HEK293 (cell line): ENCODE data around the gene GALNT9.

ENCODE experiments used
- CTCF ChIA-PET: fragments of 350-600 bp; formaldehyde crosslinking; extraction: SDS; loops from one replicate; lab custom pipeline; 2021; ENCODE audit warnings: antibody characterized with exemption; lab: Yijun Ruan, JAX
- POLR2A ChIA-PET: fragments of 300-600 bp; formaldehyde crosslinking; extraction: SDS; loops from one replicate; lab custom pipeline; 2020; ENCODE audit warnings: antibody characterized with exemption, inconsistent platforms; lab: Yijun Ruan, JAX
- H3K27ac ChIP-seq: fragments of 200-500 bp; sonication (Bioruptor generic); 2 replicates; pipeline ENCODE4 v1.5.1; 2014; ENCODE audit warnings: low read depth, low read length, control low read depth, inconsistent platforms; ENCODE audit errors: extremely low read depth
- H3K36me3 ChIP-seq, 2 experiments: fragments of 200-500 bp in 1 of 2; sonication (Bioruptor generic) in 1 of 2; 1 replicate in 1 of 2; 2 replicates in 1 of 2; pipeline ENCODE4 v1.5.1; 2014 to 2017; ENCODE audit warnings: inconsistent platforms in 2 of 2, low read length in 2 of 2; ENCODE audit not compliant: control insufficient read depth in 2 of 2, insufficient read depth in 1 of 2
- H3K4me1 ChIP-seq: fragments of 200-500 bp; sonication (Bioruptor generic); 2 replicates; pipeline ENCODE4 v1.5.1; 2014; ENCODE audit warnings: mild to moderate bottlenecking, low read length, inconsistent platforms; ENCODE audit not compliant: control insufficient read depth, insufficient read depth
- H3K4me3 ChIP-seq: 2 replicates; pipeline ENCODE4 v1.5.1; 2011; ENCODE audit warnings: low read depth, mild to moderate bottlenecking, control low read depth, low read length, moderate library complexity
- H3K9me3 ChIP-seq: fragments of 200-500 bp; sonication (Bioruptor generic); 2 replicates; pipeline ENCODE4 v1.5.1; 2014; ENCODE audit warnings: low read depth, low read length, inconsistent platforms; ENCODE audit not compliant: control insufficient read depth, insufficient read depth
- GLIS2 ChIP-seq: fragments of 450-650 bp; formaldehyde crosslinking; IDR thresholded peaks from 2 replicates; pipeline ENCODE4 v1.5.1; 2016; ENCODE audit warnings: missing biosample characterization, missing genetic modification characterization
- HIC1 ChIP-seq: fragments of 450-650 bp; formaldehyde crosslinking; IDR thresholded peaks from 2 replicates; pipeline ENCODE4 v1.5.1; 2016; ENCODE audit warnings: missing biosample characterization, missing genetic modification characterization
- INSM2 ChIP-seq: fragments of 450-650 bp; formaldehyde crosslinking; IDR thresholded peaks from 2 replicates; pipeline ENCODE4 v1.5.1; 2016; ENCODE audit warnings: missing biosample characterization, missing genetic modification characterization
- KLF7 ChIP-seq: fragments of 450-650 bp; formaldehyde crosslinking; IDR thresholded peaks from 2 replicates; pipeline ENCODE4 v1.5.1; 2016; ENCODE audit warnings: missing biosample characterization, missing genetic modification characterization, borderline replicate concordance
- KLF9 ChIP-seq: fragments of 450-650 bp; formaldehyde crosslinking; IDR thresholded peaks from 2 replicates; pipeline ENCODE4 v1.5.1; 2016; ENCODE audit warnings: missing biosample characterization, missing genetic modification characterization, low read depth
- PRDM1 ChIP-seq: fragments of 450-650 bp; formaldehyde crosslinking; IDR thresholded peaks from 2 replicates; pipeline ENCODE4; 2016; ENCODE audit warnings: missing biosample characterization, missing genetic modification characterization
- ZBTB26 ChIP-seq: fragments of 450-650 bp; formaldehyde crosslinking; optimal IDR thresholded peaks from 2 replicates; pipeline ENCODE3; 2016; ENCODE audit warnings: missing biosample characterization, mild to moderate bottlenecking, missing genetic modification characterization
- ZEB2 ChIP-seq: fragments of 450-650 bp; formaldehyde crosslinking; IDR thresholded peaks from 2 replicates; pipeline ENCODE4 v1.5.1; 2016; ENCODE audit warnings: missing biosample characterization, missing genetic modification characterization
- ZFP41 ChIP-seq: fragments of 450-650 bp; formaldehyde crosslinking; IDR thresholded peaks from 2 replicates; pipeline ENCODE4 v1.5.1; 2016; ENCODE audit warnings: missing biosample characterization, missing genetic modification characterization, borderline replicate concordance
- ZIC2 ChIP-seq: fragments of 450-650 bp; formaldehyde crosslinking; IDR thresholded peaks from 2 replicates; pipeline ENCODE4 v1.5.1; 2016; ENCODE audit warnings: missing biosample characterization, missing genetic modification characterization
- ZNF10 ChIP-seq: fragments of 450-650 bp; formaldehyde crosslinking; IDR thresholded peaks from 2 replicates; pipeline ENCODE4 v1.5.1; 2017; ENCODE audit warnings: missing biosample characterization, missing genetic modification characterization
- ZNF18 ChIP-seq: fragments of 450-650 bp; formaldehyde crosslinking; IDR thresholded peaks from 2 replicates; pipeline ENCODE4 v1.5.1; 2016; ENCODE audit warnings: missing biosample characterization, missing genetic modification characterization
- ZNF184 ChIP-seq: fragments of 450-650 bp; IDR thresholded peaks from 2 replicates; pipeline ENCODE4 v1.5.1; 2018; ENCODE audit warnings: missing biosample characterization, mild to moderate bottlenecking, missing genetic modification characterization
- ZNF202 ChIP-seq: fragments of 450-650 bp; formaldehyde crosslinking; IDR thresholded peaks from 2 replicates; pipeline ENCODE4 v1.5.1; 2016; ENCODE audit warnings: missing biosample characterization, missing genetic modification characterization, borderline replicate concordance
- ZNF211 ChIP-seq: fragments of 450-650 bp; formaldehyde crosslinking; IDR thresholded peaks from 2 replicates; pipeline ENCODE4 v1.5.1; 2016; ENCODE audit warnings: low read depth, missing biosample characterization, missing genetic modification characterization
- ZNF335 ChIP-seq: fragments of 450-650 bp; formaldehyde crosslinking; conservative IDR thresholded peaks from 2 replicates; pipeline ENCODE4 v1.5.1; 2016; ENCODE audit warnings: missing biosample characterization, missing genetic modification characterization
- ZNF426 ChIP-seq: fragments of 450-650 bp; formaldehyde crosslinking; IDR thresholded peaks from 2 replicates; pipeline ENCODE4 v1.5.1; 2017; ENCODE audit warnings: missing biosample characterization, missing genetic modification characterization, mild to moderate bottlenecking, inconsistent platforms, moderate library complexity
- ZNF529 ChIP-seq: fragments of 450-650 bp; formaldehyde crosslinking; IDR thresholded peaks from 2 replicates; pipeline ENCODE4 v1.5.1; 2017; ENCODE audit warnings: missing genetic modification characterization, missing biosample characterization; ENCODE audit not compliant: insufficient replicate concordance
- ZNF549 ChIP-seq: fragments of 450-650 bp; IDR thresholded peaks from 2 replicates; pipeline ENCODE4 v1.5.1; 2018; ENCODE audit warnings: missing biosample characterization, missing genetic modification characterization, mild to moderate bottlenecking, inconsistent platforms, moderate library complexity
- ZNF623 ChIP-seq: fragments of 450-650 bp; formaldehyde crosslinking; IDR thresholded peaks from 2 replicates; pipeline ENCODE4 v1.5.1; 2016; ENCODE audit warnings: missing biosample characterization, missing genetic modification characterization
- ZNF76 ChIP-seq: fragments of 450-650 bp; formaldehyde crosslinking; IDR thresholded peaks from 2 replicates; pipeline ENCODE4; 2016; ENCODE audit warnings: low read depth, missing biosample characterization, missing genetic modification characterization, borderline replicate concordance
- ZSCAN5A ChIP-seq: fragments of 450-650 bp; formaldehyde crosslinking; IDR thresholded peaks from 2 replicates; pipeline ENCODE4 v1.5.1; 2016; ENCODE audit warnings: missing biosample characterization, missing genetic modification characterization
- ZXDB ChIP-seq: fragments of 450-650 bp; formaldehyde crosslinking; IDR thresholded peaks from 2 replicates; pipeline ENCODE4 v1.5.1; 2016; ENCODE audit warnings: missing biosample characterization, missing genetic modification characterization

GALNT9 gene

GRCh38 chr12:132190012-132190755, 139.2 kb downstream of the GALNT9 start:
- CTCF ChIA-PET: interaction anchor here (1.2 kb wide), 1 partner anchor 11 kb away, joined by 4 read pairs; no protein-coding TSS in a partner anchor
- H3K9me3 ChIP-seq: no peaks in the 10 kb centered on the region
- POLR2A ChIA-PET: no interaction called here
- H3K36me3 ChIP-seq: no peaks in the 10 kb centered on the region
- H3K27ac ChIP-seq: peak overlapping the region; percentile 53; the same call in 1 of the 2 replicates
- TF ChIP-seq ZBTB26 (tag by site-specific recombination): peak; percentile 85
- TF ChIP-seq ZNF623 (tag by site-specific recombination): no peak
- peak; percentile 68 for TF ChIP-seq ZXDB (tag by site-specific recombination)
- TF ChIP-seq ZNF529 (tag by site-specific recombination): no peak
- peaks cover 10% of the 10 kb centered on the region for H3K4me1 ChIP-seq
- H3K4me3 ChIP-seq: peak overlapping the region; percentile 33

- ChIA-PET POLR2A (interaction anchor here (0.6 kb wide), 1 partner anchor 35 kb away, joined by 4 read pairs; no protein-coding TSS in a partner anchor), CTCF (interaction anchor here (0.6 to 1.2 kb wide), 3 partner anchors 10 to 324 kb away, joined by 3 to 4 read pairs (median 3); no protein-coding TSS in a partner anchor)
- Histone ChIP-seq H3K9me3 (no peaks in the 10 kb centered on the region), H3K4me1 (peaks cover 10% of the 10 kb centered on the region), H3K36me3 (no peaks in the 10 kb centered on the region), H3K27ac (peak overlapping the region; percentile 53; the same call in 1 of the 2 replicates), H3K4me3 (peak overlapping the region; percentile 33)
- TF ChIP-seq ZIC2 (peak; percentile 66), KLF9 (tag by site-specific recombination) (peak; percentile 92), ZEB2 (peak; percentile 57; the same call in 1 of the 2 replicates), ZNF549 (no peak), HIC1 (no peak), ZFP41 (tag by site-specific recombination) (no peak), ZNF426 (tag by site-specific recombination) (no peak), ZSCAN5A (tag by site-specific recombination) (no peak), ZNF211 (tag by site-specific recombination) (no peak), GLIS2 (tag by site-specific recombination) (peak; percentile 95), INSM2 (tag by site-specific recombination) (no peak), ZNF18 (tag by site-specific recombination) (no peak), ZNF184 (tag by site-specific recombination) (no peak), ZNF76 (tag by site-specific recombination) (0 out of 2 replicates have a peak, but pooled peaks have one; percentile 15), ZNF335 (tag by site-specific recombination) (peak; percentile 94), KLF7 (tag by site-specific recombination) (peak; percentile 36), ZNF202 (tag by site-specific recombination) (no peak), ZNF10 (tag by site-specific recombination) (no peak), PRDM1 (tag by site-specific recombination) (no peak)
These were observed 139.9 kb downstream of the GALNT9 start for GRCh38 chr12:132189378-132190011.
